ENCODE results near the gene RALB.

DNA sequence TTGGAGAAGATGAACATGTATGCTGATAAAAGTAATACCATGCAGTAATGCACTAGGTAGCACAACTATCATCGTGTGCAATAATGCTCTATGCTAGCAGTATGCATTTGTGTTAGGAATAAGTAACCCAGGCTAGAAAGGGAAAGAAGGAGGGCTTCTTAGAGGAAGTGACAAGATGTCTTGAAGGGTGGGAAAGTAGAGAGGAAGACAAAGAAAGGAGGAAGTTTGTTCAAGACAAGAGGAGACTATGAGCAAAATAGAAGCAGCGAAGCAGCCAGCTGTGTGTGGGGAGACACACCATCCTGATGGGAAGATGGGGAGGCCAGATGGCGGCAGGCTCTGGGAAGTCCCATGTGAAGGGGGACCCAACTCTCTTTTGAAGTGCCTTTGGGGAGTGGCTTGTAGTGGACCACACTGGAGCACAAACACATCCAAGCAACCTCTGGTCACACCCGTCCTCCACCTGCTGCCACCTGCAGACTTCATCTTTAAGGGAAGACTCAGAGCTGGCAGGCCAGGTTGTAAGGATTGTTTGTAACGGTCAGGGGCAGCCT lies 53.4 kb downstream of the RALB start:
- TF ChIP-seq, protein P1, sequence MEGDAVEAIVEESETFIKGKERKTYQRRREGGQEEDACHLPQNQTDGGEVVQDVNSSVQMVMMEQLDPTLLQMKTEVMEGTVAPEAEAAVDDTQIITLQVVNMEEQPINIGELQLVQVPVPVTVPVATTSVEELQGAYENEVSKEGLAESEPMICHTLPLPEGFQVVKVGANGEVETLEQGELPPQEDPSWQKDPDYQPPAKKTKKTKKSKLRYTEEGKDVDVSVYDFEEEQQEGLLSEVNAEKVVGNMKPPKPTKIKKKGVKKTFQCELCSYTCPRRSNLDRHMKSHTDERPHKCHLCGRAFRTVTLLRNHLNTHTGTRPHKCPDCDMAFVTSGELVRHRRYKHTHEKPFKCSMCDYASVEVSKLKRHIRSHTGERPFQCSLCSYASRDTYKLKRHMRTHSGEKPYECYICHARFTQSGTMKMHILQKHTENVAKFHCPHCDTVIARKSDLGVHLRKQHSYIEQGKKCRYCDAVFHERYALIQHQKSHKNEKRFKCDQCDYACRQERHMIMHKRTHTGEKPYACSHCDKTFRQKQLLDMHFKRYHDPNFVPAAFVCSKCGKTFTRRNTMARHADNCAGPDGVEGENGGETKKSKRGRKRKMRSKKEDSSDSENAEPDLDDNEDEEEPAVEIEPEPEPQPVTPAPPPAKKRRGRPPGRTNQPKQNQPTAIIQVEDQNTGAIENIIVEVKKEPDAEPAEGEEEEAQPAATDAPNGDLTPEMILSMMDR (IDR thresholded peaks at IDR 0.05), result no peak
- TF ChIP-seq POLR2AphosphoS5 (IDR thresholded peaks at IDR 0.05) (no peak), POLR2A (IDR thresholded peaks at IDR 0.05) (no peak), EP300 (IDR thresholded peaks at IDR 0.05; ENCODE audit: low read depth) (no peak)

All from transverse colon (tissue), 4 donors.